ENCODE results near the gene SSBP2.

The SSBP2 gene

DNA sequence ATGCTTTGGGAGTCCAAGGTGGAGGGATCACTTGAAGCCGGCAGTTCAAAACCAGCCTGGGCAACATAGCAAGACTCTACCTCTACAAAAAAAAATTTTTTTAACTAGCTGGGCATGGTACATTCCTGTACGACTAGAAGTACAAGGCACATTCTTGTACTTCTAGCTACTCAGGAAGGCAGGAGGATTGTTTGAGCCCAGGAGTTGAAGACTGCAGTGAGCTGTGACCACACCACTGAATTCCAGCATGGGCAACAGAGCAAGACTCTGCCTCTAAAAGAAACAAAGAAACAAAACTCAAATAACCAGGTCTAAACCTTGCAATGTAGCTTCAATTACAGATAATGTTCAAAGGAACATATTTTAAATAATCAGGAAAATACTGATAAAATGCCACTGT lies 56.2 kb downstream of the SSBP2 start:
- no peak for TF ChIP-seq POLR2AphosphoS5 (IDR thresholded peaks at IDR 0.05; ENCODE audit: low read depth, low read length)

- TF ChIP-seq TAF1 (IDR thresholded peaks at IDR 0.05; ENCODE audit: borderline replicate concordance, insufficient read depth, low read length) = no peak
- no peak for TF ChIP-seq POLR2AphosphoS5 (IDR thresholded peaks at IDR 0.05; ENCODE audit: low read depth, low read length)
- TF ChIP-seq FOXP2 (optimal IDR thresholded peaks at IDR 0.05; ENCODE audit: borderline replicate concordance, extremely low read depth, extremely low read length, insufficient read depth) = no peak
- TF ChIP-seq, protein P1, sequence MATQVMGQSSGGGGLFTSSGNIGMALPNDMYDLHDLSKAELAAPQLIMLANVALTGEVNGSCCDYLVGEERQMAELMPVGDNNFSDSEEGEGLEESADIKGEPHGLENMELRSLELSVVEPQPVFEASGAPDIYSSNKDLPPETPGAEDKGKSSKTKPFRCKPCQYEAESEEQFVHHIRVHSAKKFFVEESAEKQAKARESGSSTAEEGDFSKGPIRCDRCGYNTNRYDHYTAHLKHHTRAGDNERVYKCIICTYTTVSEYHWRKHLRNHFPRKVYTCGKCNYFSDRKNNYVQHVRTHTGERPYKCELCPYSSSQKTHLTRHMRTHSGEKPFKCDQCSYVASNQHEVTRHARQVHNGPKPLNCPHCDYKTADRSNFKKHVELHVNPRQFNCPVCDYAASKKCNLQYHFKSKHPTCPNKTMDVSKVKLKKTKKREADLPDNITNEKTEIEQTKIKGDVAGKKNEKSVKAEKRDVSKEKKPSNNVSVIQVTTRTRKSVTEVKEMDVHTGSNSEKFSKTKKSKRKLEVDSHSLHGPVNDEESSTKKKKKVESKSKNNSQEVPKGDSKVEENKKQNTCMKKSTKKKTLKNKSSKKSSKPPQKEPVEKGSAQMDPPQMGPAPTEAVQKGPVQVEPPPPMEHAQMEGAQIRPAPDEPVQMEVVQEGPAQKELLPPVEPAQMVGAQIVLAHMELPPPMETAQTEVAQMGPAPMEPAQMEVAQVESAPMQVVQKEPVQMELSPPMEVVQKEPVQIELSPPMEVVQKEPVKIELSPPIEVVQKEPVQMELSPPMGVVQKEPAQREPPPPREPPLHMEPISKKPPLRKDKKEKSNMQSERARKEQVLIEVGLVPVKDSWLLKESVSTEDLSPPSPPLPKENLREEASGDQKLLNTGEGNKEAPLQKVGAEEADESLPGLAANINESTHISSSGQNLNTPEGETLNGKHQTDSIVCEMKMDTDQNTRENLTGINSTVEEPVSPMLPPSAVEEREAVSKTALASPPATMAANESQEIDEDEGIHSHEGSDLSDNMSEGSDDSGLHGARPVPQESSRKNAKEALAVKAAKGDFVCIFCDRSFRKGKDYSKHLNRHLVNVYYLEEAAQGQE (IDR thresholded peaks at IDR 0.05; ENCODE audit: insufficient read depth in 1 of 2, low read depth in 2 of 2, low read length in 2 of 2) = no peak
- no peak for TF ChIP-seq SIN3A (IDR thresholded peaks at IDR 0.05; ENCODE audit: borderline replicate concordance, insufficient read depth, low read length)
Observed at GRCh38 chr5:81688215-81688614, 62.7 kb downstream of the SSBP2 start.

DNA sequence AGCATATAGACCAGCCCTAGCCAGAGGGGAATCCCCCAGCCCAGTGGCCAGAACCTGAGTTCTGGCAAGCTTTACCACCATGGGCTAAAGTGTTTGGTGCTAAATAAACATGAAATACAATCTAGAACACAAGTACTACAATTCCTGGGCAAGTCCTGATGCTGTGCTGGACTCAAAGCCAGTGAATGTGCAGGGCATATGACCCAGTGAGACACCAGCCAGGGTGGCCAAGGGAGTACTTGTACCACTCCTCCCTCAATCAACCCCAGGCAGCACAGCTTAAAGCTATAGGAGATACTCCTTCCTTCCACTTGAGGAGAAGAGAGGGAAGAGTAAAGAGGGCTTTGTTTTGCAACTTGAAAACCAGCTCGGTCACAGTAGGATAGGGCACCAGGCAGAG lies 63.6 kb downstream of the SSBP2 start:
- TF ChIP-seq FOXP2 (optimal IDR thresholded peaks at IDR 0.05; ENCODE audit: borderline replicate concordance, extremely low read depth, extremely low read length, insufficient read depth) = no peak
- TF ChIP-seq POLR2AphosphoS5 (IDR thresholded peaks at IDR 0.05; ENCODE audit: low read depth, low read length) = no peak
- TF ChIP-seq TAF1 (IDR thresholded peaks at IDR 0.05; ENCODE audit: borderline replicate concordance, insufficient read depth, low read length) = no peak
- TF ChIP-seq, protein P1 (IDR thresholded peaks at IDR 0.05; ENCODE audit: insufficient read depth in 1 of 2, low read depth in 2 of 2, low read length in 2 of 2) = no peak
- no peak for TF ChIP-seq SIN3A (IDR thresholded peaks at IDR 0.05; ENCODE audit: borderline replicate concordance, insufficient read depth, low read length)

DNA sequence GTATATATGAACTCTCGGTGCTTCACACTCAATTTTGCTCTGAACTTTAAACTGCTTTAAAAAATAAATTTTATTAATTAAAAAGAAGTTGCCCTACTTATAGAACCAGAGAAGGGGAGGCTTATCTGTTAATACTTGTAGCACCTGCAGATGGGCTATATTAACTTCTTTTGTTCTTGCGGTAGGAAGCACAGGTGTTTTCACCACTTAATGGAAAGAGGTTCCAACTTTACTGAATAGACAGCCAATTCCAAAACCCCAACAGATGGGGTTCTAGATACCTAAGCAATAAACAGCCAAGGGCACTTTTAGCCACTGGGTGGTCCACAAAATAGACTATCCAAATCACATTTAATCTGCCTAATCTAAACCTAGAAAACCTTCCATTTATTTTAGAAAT lies 65.4 kb downstream of the SSBP2 start:
- no peak for TF ChIP-seq POLR2AphosphoS5 (IDR thresholded peaks at IDR 0.05; ENCODE audit: low read depth, low read length)
- TF ChIP-seq SIN3A (IDR thresholded peaks at IDR 0.05; ENCODE audit: borderline replicate concordance, insufficient read depth, low read length) = no peak
- TF ChIP-seq TAF1 (IDR thresholded peaks at IDR 0.05; ENCODE audit: borderline replicate concordance, insufficient read depth, low read length) = no peak
- TF ChIP-seq, protein P1 (IDR thresholded peaks at IDR 0.05; ENCODE audit: insufficient read depth in 1 of 2, low read depth in 2 of 2, low read length in 2 of 2) = no peak
- TF ChIP-seq FOXP2 (optimal IDR thresholded peaks at IDR 0.05; ENCODE audit: borderline replicate concordance, extremely low read depth, extremely low read length, insufficient read depth) = no peak

DNA sequence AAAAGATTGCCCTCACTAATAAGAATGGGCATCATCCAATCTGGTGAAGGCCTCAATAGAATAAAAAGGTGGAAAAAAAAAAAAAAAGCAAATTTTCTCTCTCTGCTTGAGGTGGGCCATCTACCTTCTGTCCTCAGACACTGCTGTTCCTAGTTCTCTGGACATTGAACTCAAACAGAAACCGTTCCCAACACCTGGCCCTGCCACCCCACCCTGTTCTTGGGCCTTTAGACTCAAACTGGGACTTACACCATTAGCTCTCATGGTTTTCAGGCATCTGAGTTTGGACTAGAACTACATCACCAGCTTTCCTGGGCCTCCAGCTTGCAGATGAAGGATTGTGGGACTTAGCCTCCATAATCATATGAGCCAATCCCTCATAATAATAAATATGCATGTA lies 71.0 kb downstream of the SSBP2 start:
- TF ChIP-seq POLR2AphosphoS5 (IDR thresholded peaks at IDR 0.05; ENCODE audit: low read depth, low read length) = no peak
- TF ChIP-seq FOXP2 (optimal IDR thresholded peaks at IDR 0.05; ENCODE audit: borderline replicate concordance, extremely low read depth, extremely low read length, insufficient read depth) = no peak
- no peak for TF ChIP-seq SIN3A (IDR thresholded peaks at IDR 0.05; ENCODE audit: borderline replicate concordance, insufficient read depth, low read length)
- TF ChIP-seq TAF1 (IDR thresholded peaks at IDR 0.05; ENCODE audit: borderline replicate concordance, insufficient read depth, low read length) = no peak
- TF ChIP-seq, protein P1 (IDR thresholded peaks at IDR 0.05; ENCODE audit: insufficient read depth in 1 of 2, low read depth in 2 of 2, low read length in 2 of 2) = no peak

Data from PFSK-1 (cell line).